ENCODE results near the gene BCAT1. TPM values are rescaled to one million over a fixed set of nuclear protein-coding genes. Genes with fewer than 3 reads are reported as not detected.
A peak's percentile ranks its signal among the peaks of the same experiment; 100 is the strongest.
"Not testable (repeated sequence)": the region's sequence is repeated elsewhere in the genome, so short reads cannot be mapped to it uniquely, and the experiment has no call there.

Gene BCAT1
- total RNA-seq, 1 donor from 2014 or later = 23.8 TPM

GRCh38 chr12:24956351-24956750 is 7.5 kb upstream of the BCAT1 start:
- DNase-seq = not testable (repeated sequence)

- DNase-seq = no peak
Observed at GRCh38 chr12:24955853-24956252, 7.0 kb upstream of the BCAT1 start.

GRCh38 chr12:24955389-24955788 is 6.5 kb upstream of the BCAT1 start:
- no peak for DNase-seq

- DNase-seq = no peak
Observed at GRCh38 chr12:24954261-24954660, 5.4 kb upstream of the BCAT1 start.

GRCh38 chr12:24952389-24952788 is 3.5 kb upstream of the BCAT1 start:
- no peak for DNase-seq

- no peak for DNase-seq
Observed at GRCh38 chr12:24950231-24950834, 1.4 kb upstream of the BCAT1 start.

GRCh38 chr12:24948420-24948756 is 513 bp downstream of the BCAT1 start:
- DNase-seq = peak; percentile 68

- DNase-seq = peak; percentile 50
Observed at GRCh38 chr12:24947541-24948419, 1.1 kb downstream of the BCAT1 start.

- DNase-seq = no peak
Observed at GRCh38 chr12:24945845-24946244, 3.1 kb downstream of the BCAT1 start.

- DNase-seq = no peak
Observed at GRCh38 chr12:24945039-24945438, 3.9 kb downstream of the BCAT1 start.

- no peak for DNase-seq
Observed at GRCh38 chr12:24944601-24944975, 4.3 kb downstream of the BCAT1 start.

- peak; percentile 12 for DNase-seq
Observed at GRCh38 chr12:24943947-24944600, 4.8 kb downstream of the BCAT1 start.

GRCh38 chr12:24940157-24940556 is 8.7 kb downstream of the BCAT1 start:
- DNase-seq = no peak

GRCh38 chr12:24939551-24939950 is 9.3 kb downstream of the BCAT1 start:
- not testable (repeated sequence) for DNase-seq

- DNase-seq = no peak
Observed at GRCh38 chr12:24938341-24938740, 10.6 kb downstream of the BCAT1 start.

GRCh38 chr12:24937553-24938244 is 11.2 kb downstream of the BCAT1 start:
- no peak for DNase-seq

- no peak for DNase-seq
Observed at GRCh38 chr12:24933694-24934407, 15.1 kb downstream of the BCAT1 start.

GRCh38 chr12:24931666-24932405 is 17.1 kb downstream of the BCAT1 start:
- DNase-seq = no peak

GRCh38 chr12:24929953-24930352 is 18.9 kb downstream of the BCAT1 start:
- no peak for DNase-seq

GRCh38 chr12:24928533-24929306 is 20.2 kb downstream of the BCAT1 start:
- DNase-seq = not testable (repeated sequence)

- DNase-seq = no peak
Observed at GRCh38 chr12:24928131-24928530, 20.8 kb downstream of the BCAT1 start.

Measured in skin of body (tissue), 2 donors.